GM23338 (cell line): ENCODE measurements around the gene BRSK2.

ENCODE experiments used
- CREB1 ChIP-seq: fragments of 250-450 bp; sonication (Bioruptor Pico); IDR thresholded peaks from 2 replicates; pipeline ENCODE4 v1.5.0; 2020; ENCODE audit warnings: low read depth, mild to moderate bottlenecking, moderate library complexity
- CTCF ChIP-seq, 2 experiments: fragments of 200-600 bp in 1 of 2; sonication (generic) in 1 of 2; conservative IDR thresholded peaks; 2 replicates each; pipeline versions ENCODE4 v1.5.1 to v1.6.1; 2016 to 2017; ENCODE audit warnings: antibody characterized with exemption in 2 of 2, low read depth in 2 of 2, mild to moderate bottlenecking in 2 of 2, moderate library complexity in 1 of 2
- EZH2 ChIP-seq: fragments of 200-600 bp; sonication (generic); IDR thresholded peaks from one replicate; pipeline ENCODE4 v1.8.0; 2017; ENCODE audit warnings: antibody characterized with exemption, mild to moderate bottlenecking, low read depth; ENCODE audit not compliant: unreplicated experiment
- EZH2phosphoT487 ChIP-seq: fragments of 200-600 bp; sonication (generic); IDR thresholded peaks from one replicate; pipeline ENCODE4 v1.8.1; 2018; ENCODE audit warnings: antibody characterized with exemption; ENCODE audit not compliant: unreplicated experiment
- JUNB ChIP-seq: IDR thresholded peaks from one replicate; pipeline ENCODE4 v1.6.1; 2016; ENCODE audit warnings: antibody characterized with exemption; ENCODE audit not compliant: unreplicated experiment
- NANOG ChIP-seq: IDR thresholded peaks from 2 replicates; pipeline ENCODE4 v1.6.1; 2016; ENCODE audit warnings: antibody characterized with exemption, borderline replicate concordance
- POLR2AphosphoS5 ChIP-seq: IDR thresholded peaks from 2 replicates; pipeline ENCODE4 v1.6.1; 2016; ENCODE audit warnings: antibody characterized with exemption, low read depth
- STAT1 ChIP-seq: IDR thresholded peaks from one replicate; pipeline ENCODE4 v1.6.1; 2016; ENCODE audit warnings: antibody characterized with exemption; ENCODE audit not compliant: unreplicated experiment
- ZNF114 ChIP-seq: fragments of 250-450 bp; sonication (Bioruptor Pico); IDR thresholded peaks from 2 replicates; pipeline ENCODE4 v1.5.0; 2020; ENCODE audit warnings: mild to moderate bottlenecking, moderate library complexity
- ZNF331 ChIP-seq: fragments of 250-450 bp; sonication (Bioruptor Pico); IDR thresholded peaks from 2 replicates; pipeline ENCODE4 v1.5.0; 2020; ENCODE audit warnings: low read depth, mild to moderate bottlenecking, moderate library complexity
- TF ChIP-seq, protein P1 (sequence below): IDR thresholded peaks from one replicate; pipeline ENCODE4 v1.6.1; 2018; ENCODE audit warnings: antibody characterized with exemption; ENCODE audit not compliant: unreplicated experiment
- TF ChIP-seq, protein P2 (sequence below): IDR thresholded peaks from 2 replicates; pipeline ENCODE4 v1.6.1; 2016; ENCODE audit warnings: antibody characterized with exemption
- TF ChIP-seq, protein P3 (sequence below): fragments of 250-450 bp; sonication (Bioruptor Pico); IDR thresholded peaks from 2 replicates; pipeline ENCODE4 v1.5.0; 2020; ENCODE audit warnings: mild to moderate bottlenecking, moderate library complexity

DNA sequence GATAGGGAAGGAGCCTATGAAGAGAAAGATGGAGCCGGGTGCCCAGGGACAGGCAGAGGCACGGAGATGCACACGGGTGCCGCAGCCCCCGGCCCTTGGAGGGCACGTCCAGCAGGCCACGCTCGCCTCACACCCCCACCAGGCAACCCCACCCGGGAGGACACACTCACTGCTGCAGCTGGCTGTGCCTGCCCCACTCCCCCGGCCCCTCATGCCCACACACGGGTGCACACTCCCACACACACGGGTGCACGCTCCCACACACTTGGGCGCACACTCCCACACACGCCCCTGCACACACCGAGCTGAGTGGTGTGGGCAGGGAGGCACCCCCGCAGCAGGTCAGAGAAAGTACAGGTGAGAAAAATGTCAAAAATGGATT, 95.8 kb downstream of the BRSK2 start:
- TF ChIP-seq CTCF (conservative IDR thresholded peaks at IDR 0.05; ENCODE audit: low read depth in 2 of 2) (no peak), EZH2 (no peak), POLR2AphosphoS5 (no peak), EZH2phosphoT487 (no peak), JUNB (no peak), NANOG (no peak), ZNF331 (CRISPR knock-in tag) (no peak), CREB1 (no peak), STAT1 (no peak), ZNF114 (CRISPR knock-in tag) (no peak)
- TF ChIP-seq, protein P1, sequence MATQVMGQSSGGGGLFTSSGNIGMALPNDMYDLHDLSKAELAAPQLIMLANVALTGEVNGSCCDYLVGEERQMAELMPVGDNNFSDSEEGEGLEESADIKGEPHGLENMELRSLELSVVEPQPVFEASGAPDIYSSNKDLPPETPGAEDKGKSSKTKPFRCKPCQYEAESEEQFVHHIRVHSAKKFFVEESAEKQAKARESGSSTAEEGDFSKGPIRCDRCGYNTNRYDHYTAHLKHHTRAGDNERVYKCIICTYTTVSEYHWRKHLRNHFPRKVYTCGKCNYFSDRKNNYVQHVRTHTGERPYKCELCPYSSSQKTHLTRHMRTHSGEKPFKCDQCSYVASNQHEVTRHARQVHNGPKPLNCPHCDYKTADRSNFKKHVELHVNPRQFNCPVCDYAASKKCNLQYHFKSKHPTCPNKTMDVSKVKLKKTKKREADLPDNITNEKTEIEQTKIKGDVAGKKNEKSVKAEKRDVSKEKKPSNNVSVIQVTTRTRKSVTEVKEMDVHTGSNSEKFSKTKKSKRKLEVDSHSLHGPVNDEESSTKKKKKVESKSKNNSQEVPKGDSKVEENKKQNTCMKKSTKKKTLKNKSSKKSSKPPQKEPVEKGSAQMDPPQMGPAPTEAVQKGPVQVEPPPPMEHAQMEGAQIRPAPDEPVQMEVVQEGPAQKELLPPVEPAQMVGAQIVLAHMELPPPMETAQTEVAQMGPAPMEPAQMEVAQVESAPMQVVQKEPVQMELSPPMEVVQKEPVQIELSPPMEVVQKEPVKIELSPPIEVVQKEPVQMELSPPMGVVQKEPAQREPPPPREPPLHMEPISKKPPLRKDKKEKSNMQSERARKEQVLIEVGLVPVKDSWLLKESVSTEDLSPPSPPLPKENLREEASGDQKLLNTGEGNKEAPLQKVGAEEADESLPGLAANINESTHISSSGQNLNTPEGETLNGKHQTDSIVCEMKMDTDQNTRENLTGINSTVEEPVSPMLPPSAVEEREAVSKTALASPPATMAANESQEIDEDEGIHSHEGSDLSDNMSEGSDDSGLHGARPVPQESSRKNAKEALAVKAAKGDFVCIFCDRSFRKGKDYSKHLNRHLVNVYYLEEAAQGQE = no peak
- TF ChIP-seq, protein P2, sequence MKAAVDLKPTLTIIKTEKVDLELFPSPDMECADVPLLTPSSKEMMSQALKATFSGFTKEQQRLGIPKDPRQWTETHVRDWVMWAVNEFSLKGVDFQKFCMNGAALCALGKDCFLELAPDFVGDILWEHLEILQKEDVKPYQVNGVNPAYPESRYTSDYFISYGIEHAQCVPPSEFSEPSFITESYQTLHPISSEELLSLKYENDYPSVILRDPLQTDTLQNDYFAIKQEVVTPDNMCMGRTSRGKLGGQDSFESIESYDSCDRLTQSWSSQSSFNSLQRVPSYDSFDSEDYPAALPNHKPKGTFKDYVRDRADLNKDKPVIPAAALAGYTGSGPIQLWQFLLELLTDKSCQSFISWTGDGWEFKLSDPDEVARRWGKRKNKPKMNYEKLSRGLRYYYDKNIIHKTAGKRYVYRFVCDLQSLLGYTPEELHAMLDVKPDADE = no peak
- TF ChIP-seq, protein P3, sequence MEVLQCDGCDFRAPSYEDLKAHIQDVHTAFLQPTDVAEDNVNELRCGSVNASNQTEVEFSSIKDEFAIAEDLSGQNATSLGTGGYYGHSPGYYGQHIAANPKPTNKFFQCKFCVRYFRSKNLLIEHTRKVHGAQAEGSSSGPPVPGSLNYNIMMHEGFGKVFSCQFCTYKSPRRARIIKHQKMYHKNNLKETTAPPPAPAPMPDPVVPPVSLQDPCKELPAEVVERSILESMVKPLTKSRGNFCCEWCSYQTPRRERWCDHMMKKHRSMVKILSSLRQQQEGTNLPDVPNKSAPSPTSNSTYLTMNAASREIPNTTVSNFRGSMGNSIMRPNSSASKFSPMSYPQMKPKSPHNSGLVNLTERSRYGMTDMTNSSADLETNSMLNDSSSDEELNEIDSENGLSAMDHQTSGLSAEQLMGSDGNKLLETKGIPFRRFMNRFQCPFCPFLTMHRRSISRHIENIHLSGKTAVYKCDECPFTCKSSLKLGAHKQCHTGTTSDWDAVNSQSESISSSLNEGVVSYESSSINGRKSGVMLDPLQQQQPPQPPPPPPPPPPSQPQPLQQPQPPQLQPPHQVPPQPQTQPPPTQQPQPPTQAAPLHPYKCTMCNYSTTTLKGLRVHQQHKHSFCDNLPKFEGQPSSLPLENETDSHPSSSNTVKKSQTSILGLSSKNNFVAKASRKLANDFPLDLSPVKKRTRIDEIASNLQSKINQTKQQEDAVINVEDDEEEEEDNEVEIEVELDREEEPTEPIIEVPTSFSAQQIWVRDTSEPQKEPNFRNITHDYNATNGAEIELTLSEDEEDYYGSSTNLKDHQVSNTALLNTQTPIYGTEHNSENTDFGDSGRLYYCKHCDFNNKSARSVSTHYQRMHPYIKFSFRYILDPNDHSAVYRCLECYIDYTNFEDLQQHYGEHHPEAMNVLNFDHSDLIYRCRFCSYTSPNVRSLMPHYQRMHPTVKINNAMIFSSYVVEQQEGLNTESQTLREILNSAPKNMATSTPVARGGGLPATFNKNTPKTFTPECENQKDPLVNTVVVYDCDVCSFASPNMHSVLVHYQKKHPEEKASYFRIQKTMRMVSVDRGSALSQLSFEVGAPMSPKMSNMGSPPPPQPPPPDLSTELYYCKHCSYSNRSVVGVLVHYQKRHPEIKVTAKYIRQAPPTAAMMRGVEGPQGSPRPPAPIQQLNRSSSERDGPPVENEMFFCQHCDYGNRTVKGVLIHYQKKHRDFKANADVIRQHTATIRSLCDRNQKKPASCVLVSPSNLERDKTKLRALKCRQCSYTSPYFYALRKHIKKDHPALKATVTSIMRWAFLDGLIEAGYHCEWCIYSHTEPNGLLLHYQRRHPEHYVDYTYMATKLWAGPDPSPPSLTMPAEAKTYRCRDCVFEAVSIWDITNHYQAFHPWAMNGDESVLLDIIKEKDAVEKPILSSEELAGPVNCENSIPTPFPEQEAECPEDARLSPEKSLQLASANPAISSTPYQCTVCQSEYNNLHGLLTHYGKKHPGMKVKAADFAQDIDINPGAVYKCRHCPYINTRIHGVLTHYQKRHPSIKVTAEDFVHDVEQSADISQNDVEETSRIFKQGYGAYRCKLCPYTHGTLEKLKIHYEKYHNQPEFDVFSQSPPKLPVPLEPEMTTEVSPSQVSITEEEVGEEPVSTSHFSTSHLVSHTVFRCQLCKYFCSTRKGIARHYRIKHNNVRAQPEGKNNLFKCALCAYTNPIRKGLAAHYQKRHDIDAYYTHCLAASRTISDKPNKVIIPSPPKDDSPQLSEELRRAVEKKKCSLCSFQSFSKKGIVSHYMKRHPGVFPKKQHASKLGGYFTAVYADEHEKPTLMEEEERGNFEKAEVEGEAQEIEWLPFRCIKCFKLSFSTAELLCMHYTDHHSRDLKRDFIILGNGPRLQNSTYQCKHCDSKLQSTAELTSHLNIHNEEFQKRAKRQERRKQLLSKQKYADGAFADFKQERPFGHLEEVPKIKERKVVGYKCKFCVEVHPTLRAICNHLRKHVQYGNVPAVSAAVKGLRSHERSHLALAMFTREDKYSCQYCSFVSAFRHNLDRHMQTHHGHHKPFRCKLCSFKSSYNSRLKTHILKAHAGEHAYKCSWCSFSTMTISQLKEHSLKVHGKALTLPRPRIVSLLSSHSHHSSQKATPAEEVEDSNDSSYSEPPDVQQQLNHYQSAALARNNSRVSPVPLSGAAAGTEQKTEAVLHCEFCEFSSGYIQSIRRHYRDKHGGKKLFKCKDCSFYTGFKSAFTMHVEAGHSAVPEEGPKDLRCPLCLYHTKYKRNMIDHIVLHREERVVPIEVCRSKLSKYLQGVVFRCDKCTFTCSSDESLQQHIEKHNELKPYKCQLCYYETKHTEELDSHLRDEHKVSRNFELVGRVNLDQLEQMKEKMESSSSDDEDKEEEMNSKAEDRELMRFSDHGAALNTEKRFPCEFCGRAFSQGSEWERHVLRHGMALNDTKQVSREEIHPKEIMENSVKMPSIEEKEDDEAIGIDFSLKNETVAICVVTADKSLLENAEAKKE (CRISPR knock-in tag) = no peak
